Nephron (organoid): ENCODE results near the gene DPF3.

Source experiments
- H3K27ac Mint-ChIP-seq, 3 experiments: 2 replicates each; pipeline ENCODE4 v1.8.0; 2020; ENCODE audit warnings: mixed read lengths in 3 of 3, mild to moderate bottlenecking in 2 of 3, moderate library complexity in 1 of 3
- H3K27me3 Mint-ChIP-seq: 2 replicates; pipeline ENCODE4 v1.8.0; 2021; ENCODE audit warnings: low read depth, mild to moderate bottlenecking, moderate library complexity, mixed read lengths
- H3K36me3 Mint-ChIP-seq: 2 replicates; pipeline ENCODE4 v1.8.0; 2020; ENCODE audit warnings: low read depth, mixed read lengths
- H3K4me1 Mint-ChIP-seq: 2 replicates; pipeline ENCODE4 v1.8.0; 2020; ENCODE audit warnings: mixed read lengths
- H3K4me3 Mint-ChIP-seq, 3 experiments: 2 replicates each; pipeline ENCODE4 v1.8.0; 2020; ENCODE audit warnings: mild to moderate bottlenecking in 3 of 3, mixed read lengths in 3 of 3, moderate library complexity in 2 of 3
- H3K9me3 Mint-ChIP-seq: 2 replicates; pipeline ENCODE4 v1.8.0; 2020; ENCODE audit warnings: mixed read lengths
- CTCF ChIP-seq, 3 experiments: fragments of 200-600 bp; sonication (generic); IDR thresholded peaks; one replicate each; pipeline ENCODE4 v1.5.0; 2021; ENCODE audit warnings: antibody characterized with exemption in 3 of 3; ENCODE audit not compliant: unreplicated experiment in 3 of 3

DPF3 gene

GRCh38 chr14:72736308-72736707, 157.6 kb downstream of the DPF3 start:
- no peak for TF ChIP-seq CTCF (IDR thresholded peaks at IDR 0.05; ENCODE audit: unreplicated experiment in 3 of 3)
- Mint-ChIP-seq H3K36me3 (no peaks in the 10 kb centered on the region), H3K9me3 (no peaks in the 10 kb centered on the region), H3K4me3 (no peak overlapping the region), H3K27me3 (peaks cover 26% of the 10 kb centered on the region), H3K4me1 (peaks cover 57% of the 10 kb centered on the region), H3K27ac (peak overlapping the region; percentile 66 to 89 (median 85))

- Mint-ChIP-seq H3K4me1 (peaks cover 31% of the 10 kb centered on the region), H3K9me3 (no peaks in the 10 kb centered on the region), H3K36me3 (peaks cover 16% of the 10 kb centered on the region), H3K27ac (no peak overlapping the region), H3K4me3 (no peak overlapping the region), H3K27me3 (peaks cover 20% of the 10 kb centered on the region)
- TF ChIP-seq CTCF (IDR thresholded peaks at IDR 0.05; ENCODE audit: unreplicated experiment in 3 of 3) = no peak
Measured at GRCh38 chr14:72732022-72732780, 161.7 kb downstream of the DPF3 start.

GRCh38 chr14:72731252-72732020, 162.5 kb downstream of the DPF3 start:
- peaks cover 16% of the 10 kb centered on the region for H3K36me3 Mint-ChIP-seq
- no peak overlapping the region for H3K4me3 Mint-ChIP-seq
- no peak overlapping the region for H3K27ac Mint-ChIP-seq
- TF ChIP-seq CTCF (IDR thresholded peaks at IDR 0.05; ENCODE audit: unreplicated experiment in 3 of 3) = no peak
- peaks cover 20% of the 10 kb centered on the region for H3K27me3 Mint-ChIP-seq
- H3K9me3 Mint-ChIP-seq = no peaks in the 10 kb centered on the region
- H3K4me1 Mint-ChIP-seq = peaks cover 29% of the 10 kb centered on the region

GRCh38 chr14:72730468-72730867, 163.4 kb downstream of the DPF3 start:
- Mint-ChIP-seq H3K27ac (no peak overlapping the region), H3K27me3 (peaks cover 20% of the 10 kb centered on the region), H3K4me3 (no peak overlapping the region), H3K9me3 (no peaks in the 10 kb centered on the region), H3K36me3 (peaks cover 16% of the 10 kb centered on the region), H3K4me1 (peaks cover 28% of the 10 kb centered on the region)
- TF ChIP-seq CTCF (IDR thresholded peaks at IDR 0.05; ENCODE audit: unreplicated experiment in 3 of 3) = no peak

- Mint-ChIP-seq H3K4me3 (no peak overlapping the region), H3K27me3 (no peaks in the 10 kb centered on the region), H3K9me3 (no peaks in the 10 kb centered on the region), H3K27ac (peak overlapping the region; percentile 72 to 84 (median 75)), H3K4me1 (peaks cover 29% of the 10 kb centered on the region), H3K36me3 (peaks cover 16% of the 10 kb centered on the region)
- no peak for TF ChIP-seq CTCF (IDR thresholded peaks at IDR 0.05; ENCODE audit: unreplicated experiment in 3 of 3)
Measured at GRCh38 chr14:72726444-72726843, 167.5 kb downstream of the DPF3 start.
